ENCODE measurements around the gene ZBED4. TPM values are rescaled to one million over a fixed set of nuclear protein-coding genes. Genes with fewer than 3 reads are reported as not detected.
A peak's percentile ranks its signal among the peaks of the same experiment; 100 is the strongest.

Gene ZBED4
- total RNA-seq, 1 experiment from 2014 or later, result 23.0 TPM

- Histone ChIP-seq H3K18ac (ENCODE audit: insufficient read length, low read depth, low read length) (no peak overlapping the region), H3K4ac (ENCODE audit: low read depth, low read length) (no peak overlapping the region), H4K5ac (ENCODE audit: insufficient read length, low read depth, low read length) (no peak overlapping the region), H3K56ac (ENCODE audit: insufficient read length, low read depth, low read length) (no peak overlapping the region), H3K4me1 (ENCODE audit: insufficient read depth, low read length) (no peaks in the 10 kb centered on the region), H3K9ac (ENCODE audit: extremely low read depth, insufficient read length, low read length) (peak overlapping the region; percentile 8), H2BK15ac (ENCODE audit: low read depth, low read length) (no peak overlapping the region), H4K20me1 (ENCODE audit: control insufficient read depth, insufficient read depth, insufficient read length) (no peaks in the 10 kb centered on the region), H3K4me2 (ENCODE audit: insufficient read depth, insufficient read length, low read length) (peak overlapping the region; percentile 74), H4K91ac (ENCODE audit: insufficient read length, low read depth, low read length) (no peak overlapping the region), H3T11ph (ENCODE audit: low read length) (no peak overlapping the region), H2BK12ac (ENCODE audit: insufficient read length, low read depth, low read length) (no peak overlapping the region), H2BK20ac (ENCODE audit: low read depth, low read length, poor library complexity, severe bottlenecking) (no peak overlapping the region), H3K27ac (ENCODE audit: insufficient read length, low read depth, low read length) (no peak overlapping the region), H3K23me2 (ENCODE audit: insufficient read length, low read depth, low read length, poor library complexity, severe bottlenecking) (peaks cover 9% of the 10 kb centered on the region), H2AK5ac (ENCODE audit: insufficient read length, low read length) (no peak overlapping the region), H3K79me1 (ENCODE audit: insufficient read depth, low read depth, low read length, poor library complexity, severe bottlenecking) (peaks cover 6% of the 10 kb centered on the region), H4K8ac (replicated peaks; ENCODE audit: insufficient read length, low read depth, low read length) (no peak overlapping the region), H2BK120ac (ENCODE audit: low read depth, low read length, poor library complexity, severe bottlenecking) (no peak overlapping the region), H2BK5ac (ENCODE audit: insufficient read length, low read length) (no peak overlapping the region), H3K23ac (ENCODE audit: insufficient read length, low read depth, low read length) (no peak overlapping the region), H3K9me3 (ENCODE audit: control insufficient read depth, low read depth, low read length) (no peaks in the 10 kb centered on the region), H3K14ac (ENCODE audit: insufficient read depth, low read length) (peak overlapping the region; percentile 23; the same call in 1 of the 2 replicates), H3K27me3 (ENCODE audit: insufficient read depth, low read length) (no peaks in the 10 kb centered on the region), H2AFZ (ENCODE audit: low read length) (no peak overlapping the region), H3K79me2 (ENCODE audit: insufficient read depth, low read length) (peaks cover 39% of the 10 kb centered on the region; the same call in 1 of the 2 replicates)
- Mint-ChIP-seq H3K4me1 (peaks cover 15 to 20% of the 10 kb centered on the region in 2 experiments), H3K4me3 (peak overlapping the region; percentile 82 to 87), H3K27ac (peak overlapping the region in 1 of 3 experiments; percentile 77; a peak in 1 of 7 replicates), H3K27me3 (ENCODE audit: low read depth) (peaks cover 20% of the 10 kb centered on the region), H3K9me3 (peaks cover 15 to 27% of the 10 kb centered on the region in 2 experiments), H3K36me3 (ENCODE audit: insufficient read depth in 1 of 3, low read depth in 3 of 3) (peaks cover 35 to 61% (median 61%) of the 10 kb centered on the region in 3 experiments)
- DNase-seq, result no peak
- no CpG with 5 or more reads among the region's 31 CpGs for WGBS (ENCODE audit: extremely low coverage, insufficient read length, low lambda C conversion rate)
- no peak for TF ChIP-seq CTCF (conservative IDR thresholded peaks at IDR 0.05)
Observed at GRCh38 chr22:49825944-49826602, 27.6 kb upstream of the ZBED4 start.

All from H9 (cell line).